ENCODE data around the gene FRMD5.

FRMD5 gene

DNA sequence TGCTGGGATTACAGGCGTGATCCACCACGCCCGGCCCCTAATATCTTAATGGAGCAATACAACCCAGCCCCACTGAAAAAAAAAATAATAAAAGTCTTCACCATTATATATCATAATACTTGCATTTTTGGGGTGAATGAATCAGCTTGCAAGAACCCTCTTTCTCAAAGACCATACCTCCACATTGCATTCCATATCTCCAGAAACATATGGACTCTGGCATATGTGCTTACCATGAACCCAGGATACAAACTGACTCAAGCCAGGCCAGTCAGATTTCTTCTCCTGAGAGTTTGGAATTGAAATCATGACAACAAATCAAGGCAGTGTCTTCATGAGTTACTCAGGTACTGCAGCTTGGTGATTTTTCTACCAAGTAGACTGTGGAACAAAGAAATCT lies 101.2 kb downstream of the FRMD5 start:
- no peak for DNase-seq (ENCODE audit: low read depth)
- TF ChIP-seq CTCF (conservative IDR thresholded peaks at IDR 0.05; ENCODE audit: low read depth, low read length) = no peak

GRCh38 chr15:44092221-44092620 lies 102.8 kb downstream of the FRMD5 start:
- H3K4me3 ChIP-seq (ENCODE audit: low read length) = no peak overlapping the region
- no peak for TF ChIP-seq CTCF (conservative IDR thresholded peaks at IDR 0.05; ENCODE audit: low read depth, low read length)
- no peak for DNase-seq (ENCODE audit: low read depth)

More for the DNA sequence above, 101.2 kb downstream of the FRMD5 start:
- no peak overlapping the region for H3K4me3 ChIP-seq (ENCODE audit: low read length)

DNA sequence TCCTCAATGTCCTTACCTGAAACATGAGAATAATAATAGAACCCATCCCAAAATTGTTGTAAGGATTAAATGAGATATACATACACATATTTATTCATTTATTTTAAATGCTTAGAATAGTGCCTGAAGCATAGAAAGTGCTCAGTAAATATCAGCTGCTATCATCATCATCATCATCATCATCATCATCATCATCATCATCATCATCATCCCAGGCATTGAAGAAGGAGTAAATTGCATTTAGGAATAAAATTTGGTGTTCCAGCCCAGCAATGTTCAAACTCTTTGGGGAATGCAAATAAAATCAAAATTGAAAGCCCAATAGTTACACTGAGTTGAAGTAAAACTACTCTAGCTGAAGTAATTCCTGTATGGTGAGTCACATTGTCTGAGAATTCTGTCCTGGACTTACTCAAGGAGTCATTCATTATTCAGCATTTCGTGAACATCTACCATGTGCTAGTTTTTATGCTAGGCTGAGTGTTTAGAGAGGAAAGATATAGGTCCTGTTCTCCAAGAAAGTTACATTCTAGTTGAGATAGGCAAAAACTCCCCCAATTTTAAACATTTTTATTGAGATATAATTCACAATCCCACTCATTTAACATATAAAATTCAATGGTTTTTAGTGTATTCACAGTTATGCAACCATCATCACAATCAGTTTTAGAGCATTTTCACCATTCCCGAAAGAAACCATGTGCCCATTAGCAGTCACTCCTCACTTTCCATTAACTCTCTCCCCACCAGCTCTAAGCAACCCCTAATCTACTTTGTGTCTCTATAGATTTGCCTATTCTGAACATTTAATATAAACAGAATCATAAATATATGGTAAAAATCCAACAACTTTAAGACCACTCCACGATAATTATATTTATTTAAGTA lies 107.2 kb downstream of the FRMD5 start:
- DNase-seq (ENCODE audit: low read depth) = peak; percentile 54
- no peak overlapping the region for H3K4me3 ChIP-seq (ENCODE audit: low read length)
- TF ChIP-seq CTCF (conservative IDR thresholded peaks at IDR 0.05; ENCODE audit: low read depth, low read length) = no peak

DNA sequence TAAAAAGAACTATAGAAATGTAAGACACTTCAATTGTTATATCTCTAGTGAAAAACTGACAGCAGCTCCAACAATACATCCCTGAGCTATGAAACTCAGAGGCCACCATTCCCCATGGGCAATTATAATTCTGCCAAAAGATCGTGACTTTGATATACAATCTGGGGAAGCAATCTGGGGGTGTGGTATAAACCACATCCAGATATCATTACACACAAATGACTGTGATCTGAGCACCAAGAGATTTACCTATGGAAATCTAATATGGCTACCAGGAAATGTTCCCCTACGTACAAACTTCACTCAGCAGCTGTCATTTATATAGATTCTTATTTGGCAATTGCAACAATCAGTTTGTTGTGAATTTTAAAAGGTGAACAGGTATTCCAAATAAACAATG lies 110.3 kb downstream of the FRMD5 start:
- no peak for DNase-seq (ENCODE audit: low read depth)
- no peak overlapping the region for H3K4me3 ChIP-seq (ENCODE audit: low read length)
- no peak for TF ChIP-seq CTCF (conservative IDR thresholded peaks at IDR 0.05; ENCODE audit: low read depth, low read length)

DNA sequence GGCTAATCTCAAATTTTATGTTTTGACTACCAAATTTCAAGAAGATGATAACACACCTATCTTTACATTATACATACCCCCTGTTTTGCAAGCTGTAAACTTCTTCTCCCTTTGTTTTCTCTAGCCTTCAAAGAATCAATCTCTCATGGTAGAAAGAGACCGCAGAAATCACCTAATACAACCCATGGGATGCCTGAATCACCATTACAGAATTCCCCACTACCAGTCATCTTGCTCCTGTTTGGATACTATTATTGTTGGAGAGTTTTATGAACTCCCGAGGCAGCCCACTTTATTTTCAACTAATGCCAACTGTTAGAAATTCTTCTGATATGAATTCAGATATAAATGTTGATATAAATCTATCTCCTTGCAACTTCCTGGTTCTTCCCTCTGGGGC lies 110.9 kb downstream of the FRMD5 start:
- no peak for DNase-seq (ENCODE audit: low read depth)
- TF ChIP-seq CTCF (conservative IDR thresholded peaks at IDR 0.05; ENCODE audit: low read depth, low read length) = no peak
- H3K4me3 ChIP-seq (ENCODE audit: low read length) = no peak overlapping the region

GRCh38 chr15:44082558-44083157 lies 112.4 kb downstream of the FRMD5 start:
- no peak for TF ChIP-seq CTCF (conservative IDR thresholded peaks at IDR 0.05; ENCODE audit: low read depth, low read length)
- H3K4me3 ChIP-seq (ENCODE audit: low read length) = no peak overlapping the region
- no peak for DNase-seq (ENCODE audit: low read depth)

Measured in retinal pigment epithelial cell (primary cell).